K562 (cell line): ENCODE data around the gene FES. TPM values are rescaled to one million over a fixed set of nuclear protein-coding genes. Genes with fewer than 3 reads are reported as not detected.

Experiments
- CBFA2T2 ChIP-seq: fragments of 450-650 bp; conservative IDR thresholded peaks from 2 replicates; pipeline ENCODE4 v1.6.1; 2017; ENCODE audit warnings: mild to moderate bottlenecking
- CBFA2T3 ChIP-seq: fragments of 450-650 bp; IDR thresholded peaks from 2 replicates; pipeline ENCODE4 v1.6.1; 2017
- EGR1 ChIP-seq: fragments of 450-650 bp; conservative IDR thresholded peaks from 2 replicates; pipeline ENCODE4 v1.6.1; 2017; ENCODE audit warnings: mild to moderate bottlenecking
- FOXJ2 ChIP-seq: fragments of 200-800 bp; sonication (Bioruptor generic); IDR thresholded peaks from 2 replicates; pipeline ENCODE4 v1.6.1; 2016; ENCODE audit warnings: missing genetic modification characterization, missing compliant biosample characterization
- HDAC1 ChIP-seq, 2 experiments: fragments of 450-650 bp; IDR thresholded peaks; 2 replicates each; pipeline ENCODE4 v1.6.1; 2016 to 2017; ENCODE audit warnings: inconsistent platforms in 1 of 2, mild to moderate bottlenecking in 1 of 2, moderate library complexity in 1 of 2
- IFI16 ChIP-seq: fragments of 250-450 bp; sonication (Bioruptor Pico); IDR thresholded peaks from 2 replicates; pipeline ENCODE4 v2.1.2; 2022; ENCODE audit warnings: mild to moderate bottlenecking, inconsistent platforms
- MED1 ChIP-seq: sonication (generic); formaldehyde crosslinking; IDR thresholded peaks from 2 replicates; pipeline ENCODE4 v1.8.1; 2023; ENCODE audit warnings: missing genetic modification reagents, borderline replicate concordance
- MEF2D ChIP-seq: conservative IDR thresholded peaks from 2 replicates; pipeline ENCODE4 v1.6.1; 2016; ENCODE audit warnings: low read depth, missing genetic modification characterization, missing compliant biosample characterization
- NFE2L1 ChIP-seq: fragments of 450-650 bp; IDR thresholded peaks from 2 replicates; pipeline ENCODE4 v1.6.1; 2016; ENCODE audit warnings: missing genetic modification characterization, low read depth, mild to moderate bottlenecking, missing compliant biosample characterization, moderate library complexity, borderline replicate concordance
- SIRT6 ChIP-seq: IDR thresholded peaks from one replicate; pipeline ENCODE4 v1.6.1; 2012; ENCODE audit warnings: low read depth, mild to moderate bottlenecking, control low read depth, inconsistent platforms, low read length, moderate library complexity
- SRSF9 ChIP-seq: fragments of 200-400 bp; formaldehyde crosslinking; IDR thresholded peaks from 2 replicates; pipeline ENCODE4 v1.6.1; 2017; ENCODE audit warnings: low read depth, low read length, borderline replicate concordance
- TCF7L2 ChIP-seq: fragments of 150-350 bp; IDR thresholded peaks from 2 replicates; pipeline ENCODE4 v1.6.1; 2016; ENCODE audit warnings: low read depth, mild to moderate bottlenecking, low read length, moderate library complexity
- polyA plus RNA-seq, 8 experiments: library from polyadenylated mRNA; depleted of rRNA in 4 of 8; stranded (reverse) in 5 of 8; unstranded in 3 of 8; fragments of >200 nt; fragmentation: Nextera tagmentation in 2 of 8; fragmentation: Illumina TruSeq in 1 of 8; extraction: Ambion mirVana in 2 of 8; extraction: Trizol in 1 of 8; gene quantifications; 2 replicates each; pipeline versions ENCODE4 v1.2.1 to v1.2.3, GENCODE V29; 2011 to 2014; ENCODE audit warnings: inconsistent platforms in 1 of 8, missing spikeins in 1 of 8
- total RNA-seq, 7 experiments: library from RNA; depleted of rRNA in 6 of 7; stranded (reverse); fragments of >200 nt in 6 of 7; fragmentation: Illumina TruSeq in 2 of 7; extraction: Trizol in 2 of 7; gene quantifications; 2 replicates each; pipeline versions ENCODE4 v1.2.1 to v1.2.3, GENCODE V29; 2011 to 2021; ENCODE audit warnings: low replicate concordance in 1 of 7
- TF ChIP-seq, protein P1 (sequence below): fragments of 450-650 bp; IDR thresholded peaks from 2 replicates; pipeline ENCODE4 v1.6.1; 2016; ENCODE audit warnings: mild to moderate bottlenecking, moderate library complexity
- TF ChIP-seq, protein P2 (sequence below): fragments of 450-650 bp; IDR thresholded peaks from 2 replicates; pipeline ENCODE4 v1.6.1; 2017; ENCODE audit warnings: antibody characterized with exemption, mild to moderate bottlenecking

FES gene
- total and polyA plus RNA-seq, 9 of the 15 experiments (the other 6 are each of a cell fraction or from before 2014, with no cell fraction given): 0.38 to 2.6 (median 0.82) TPM

DNA sequence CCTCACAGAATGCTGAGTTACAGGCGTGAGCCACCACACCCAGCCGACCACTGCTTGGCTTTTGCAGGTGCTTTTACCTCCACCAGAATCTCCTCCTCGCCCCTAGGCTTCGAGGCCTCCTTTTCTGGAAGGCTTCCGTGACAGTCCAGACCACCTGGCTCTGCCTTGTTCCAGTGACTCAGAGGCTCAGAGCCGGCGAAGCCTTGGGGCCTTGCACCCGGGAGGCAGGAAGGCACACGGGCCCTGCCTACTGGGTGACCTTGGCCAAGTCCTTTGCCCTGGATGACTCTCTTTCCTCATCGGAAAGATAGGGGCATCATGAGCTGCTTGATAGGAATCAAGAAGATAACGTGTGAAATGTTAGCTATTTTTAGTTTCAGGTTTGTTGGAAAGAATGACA is 47.2 kb upstream of the FES start (continued):
- TF ChIP-seq, protein P1, sequence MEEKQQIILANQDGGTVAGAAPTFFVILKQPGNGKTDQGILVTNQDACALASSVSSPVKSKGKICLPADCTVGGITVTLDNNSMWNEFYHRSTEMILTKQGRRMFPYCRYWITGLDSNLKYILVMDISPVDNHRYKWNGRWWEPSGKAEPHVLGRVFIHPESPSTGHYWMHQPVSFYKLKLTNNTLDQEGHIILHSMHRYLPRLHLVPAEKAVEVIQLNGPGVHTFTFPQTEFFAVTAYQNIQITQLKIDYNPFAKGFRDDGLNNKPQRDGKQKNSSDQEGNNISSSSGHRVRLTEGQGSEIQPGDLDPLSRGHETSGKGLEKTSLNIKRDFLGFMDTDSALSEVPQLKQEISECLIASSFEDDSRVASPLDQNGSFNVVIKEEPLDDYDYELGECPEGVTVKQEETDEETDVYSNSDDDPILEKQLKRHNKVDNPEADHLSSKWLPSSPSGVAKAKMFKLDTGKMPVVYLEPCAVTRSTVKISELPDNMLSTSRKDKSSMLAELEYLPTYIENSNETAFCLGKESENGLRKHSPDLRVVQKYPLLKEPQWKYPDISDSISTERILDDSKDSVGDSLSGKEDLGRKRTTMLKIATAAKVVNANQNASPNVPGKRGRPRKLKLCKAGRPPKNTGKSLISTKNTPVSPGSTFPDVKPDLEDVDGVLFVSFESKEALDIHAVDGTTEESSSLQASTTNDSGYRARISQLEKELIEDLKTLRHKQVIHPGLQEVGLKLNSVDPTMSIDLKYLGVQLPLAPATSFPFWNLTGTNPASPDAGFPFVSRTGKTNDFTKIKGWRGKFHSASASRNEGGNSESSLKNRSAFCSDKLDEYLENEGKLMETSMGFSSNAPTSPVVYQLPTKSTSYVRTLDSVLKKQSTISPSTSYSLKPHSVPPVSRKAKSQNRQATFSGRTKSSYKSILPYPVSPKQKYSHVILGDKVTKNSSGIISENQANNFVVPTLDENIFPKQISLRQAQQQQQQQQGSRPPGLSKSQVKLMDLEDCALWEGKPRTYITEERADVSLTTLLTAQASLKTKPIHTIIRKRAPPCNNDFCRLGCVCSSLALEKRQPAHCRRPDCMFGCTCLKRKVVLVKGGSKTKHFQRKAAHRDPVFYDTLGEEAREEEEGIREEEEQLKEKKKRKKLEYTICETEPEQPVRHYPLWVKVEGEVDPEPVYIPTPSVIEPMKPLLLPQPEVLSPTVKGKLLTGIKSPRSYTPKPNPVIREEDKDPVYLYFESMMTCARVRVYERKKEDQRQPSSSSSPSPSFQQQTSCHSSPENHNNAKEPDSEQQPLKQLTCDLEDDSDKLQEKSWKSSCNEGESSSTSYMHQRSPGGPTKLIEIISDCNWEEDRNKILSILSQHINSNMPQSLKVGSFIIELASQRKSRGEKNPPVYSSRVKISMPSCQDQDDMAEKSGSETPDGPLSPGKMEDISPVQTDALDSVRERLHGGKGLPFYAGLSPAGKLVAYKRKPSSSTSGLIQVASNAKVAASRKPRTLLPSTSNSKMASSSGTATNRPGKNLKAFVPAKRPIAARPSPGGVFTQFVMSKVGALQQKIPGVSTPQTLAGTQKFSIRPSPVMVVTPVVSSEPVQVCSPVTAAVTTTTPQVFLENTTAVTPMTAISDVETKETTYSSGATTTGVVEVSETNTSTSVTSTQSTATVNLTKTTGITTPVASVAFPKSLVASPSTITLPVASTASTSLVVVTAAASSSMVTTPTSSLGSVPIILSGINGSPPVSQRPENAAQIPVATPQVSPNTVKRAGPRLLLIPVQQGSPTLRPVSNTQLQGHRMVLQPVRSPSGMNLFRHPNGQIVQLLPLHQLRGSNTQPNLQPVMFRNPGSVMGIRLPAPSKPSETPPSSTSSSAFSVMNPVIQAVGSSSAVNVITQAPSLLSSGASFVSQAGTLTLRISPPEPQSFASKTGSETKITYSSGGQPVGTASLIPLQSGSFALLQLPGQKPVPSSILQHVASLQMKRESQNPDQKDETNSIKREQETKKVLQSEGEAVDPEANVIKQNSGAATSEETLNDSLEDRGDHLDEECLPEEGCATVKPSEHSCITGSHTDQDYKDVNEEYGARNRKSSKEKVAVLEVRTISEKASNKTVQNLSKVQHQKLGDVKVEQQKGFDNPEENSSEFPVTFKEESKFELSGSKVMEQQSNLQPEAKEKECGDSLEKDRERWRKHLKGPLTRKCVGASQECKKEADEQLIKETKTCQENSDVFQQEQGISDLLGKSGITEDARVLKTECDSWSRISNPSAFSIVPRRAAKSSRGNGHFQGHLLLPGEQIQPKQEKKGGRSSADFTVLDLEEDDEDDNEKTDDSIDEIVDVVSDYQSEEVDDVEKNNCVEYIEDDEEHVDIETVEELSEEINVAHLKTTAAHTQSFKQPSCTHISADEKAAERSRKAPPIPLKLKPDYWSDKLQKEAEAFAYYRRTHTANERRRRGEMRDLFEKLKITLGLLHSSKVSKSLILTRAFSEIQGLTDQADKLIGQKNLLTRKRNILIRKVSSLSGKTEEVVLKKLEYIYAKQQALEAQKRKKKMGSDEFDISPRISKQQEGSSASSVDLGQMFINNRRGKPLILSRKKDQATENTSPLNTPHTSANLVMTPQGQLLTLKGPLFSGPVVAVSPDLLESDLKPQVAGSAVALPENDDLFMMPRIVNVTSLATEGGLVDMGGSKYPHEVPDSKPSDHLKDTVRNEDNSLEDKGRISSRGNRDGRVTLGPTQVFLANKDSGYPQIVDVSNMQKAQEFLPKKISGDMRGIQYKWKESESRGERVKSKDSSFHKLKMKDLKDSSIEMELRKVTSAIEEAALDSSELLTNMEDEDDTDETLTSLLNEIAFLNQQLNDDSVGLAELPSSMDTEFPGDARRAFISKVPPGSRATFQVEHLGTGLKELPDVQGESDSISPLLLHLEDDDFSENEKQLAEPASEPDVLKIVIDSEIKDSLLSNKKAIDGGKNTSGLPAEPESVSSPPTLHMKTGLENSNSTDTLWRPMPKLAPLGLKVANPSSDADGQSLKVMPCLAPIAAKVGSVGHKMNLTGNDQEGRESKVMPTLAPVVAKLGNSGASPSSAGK: peak; percentile 61
- TF ChIP-seq MED1 (CRISPR knock-in tag) (no peak), CBFA2T2 (no peak), TCF7L2 (no peak), IFI16 (CRISPR knock-in tag) (no peak), NFE2L1 (tag) (no peak), FOXJ2 (tag) (no peak), EGR1 (no peak), CBFA2T3 (0 out of 2 replicates have a peak, but pooled peaks have one; percentile 8), HDAC1 (IDR thresholded peaks at IDR 0.05) (no peak), SIRT6 (no peak), MEF2D (tag) (peak; percentile 83; the same call in 1 of the 2 replicates), SRSF9 (no peak)
- TF ChIP-seq, protein P2, sequence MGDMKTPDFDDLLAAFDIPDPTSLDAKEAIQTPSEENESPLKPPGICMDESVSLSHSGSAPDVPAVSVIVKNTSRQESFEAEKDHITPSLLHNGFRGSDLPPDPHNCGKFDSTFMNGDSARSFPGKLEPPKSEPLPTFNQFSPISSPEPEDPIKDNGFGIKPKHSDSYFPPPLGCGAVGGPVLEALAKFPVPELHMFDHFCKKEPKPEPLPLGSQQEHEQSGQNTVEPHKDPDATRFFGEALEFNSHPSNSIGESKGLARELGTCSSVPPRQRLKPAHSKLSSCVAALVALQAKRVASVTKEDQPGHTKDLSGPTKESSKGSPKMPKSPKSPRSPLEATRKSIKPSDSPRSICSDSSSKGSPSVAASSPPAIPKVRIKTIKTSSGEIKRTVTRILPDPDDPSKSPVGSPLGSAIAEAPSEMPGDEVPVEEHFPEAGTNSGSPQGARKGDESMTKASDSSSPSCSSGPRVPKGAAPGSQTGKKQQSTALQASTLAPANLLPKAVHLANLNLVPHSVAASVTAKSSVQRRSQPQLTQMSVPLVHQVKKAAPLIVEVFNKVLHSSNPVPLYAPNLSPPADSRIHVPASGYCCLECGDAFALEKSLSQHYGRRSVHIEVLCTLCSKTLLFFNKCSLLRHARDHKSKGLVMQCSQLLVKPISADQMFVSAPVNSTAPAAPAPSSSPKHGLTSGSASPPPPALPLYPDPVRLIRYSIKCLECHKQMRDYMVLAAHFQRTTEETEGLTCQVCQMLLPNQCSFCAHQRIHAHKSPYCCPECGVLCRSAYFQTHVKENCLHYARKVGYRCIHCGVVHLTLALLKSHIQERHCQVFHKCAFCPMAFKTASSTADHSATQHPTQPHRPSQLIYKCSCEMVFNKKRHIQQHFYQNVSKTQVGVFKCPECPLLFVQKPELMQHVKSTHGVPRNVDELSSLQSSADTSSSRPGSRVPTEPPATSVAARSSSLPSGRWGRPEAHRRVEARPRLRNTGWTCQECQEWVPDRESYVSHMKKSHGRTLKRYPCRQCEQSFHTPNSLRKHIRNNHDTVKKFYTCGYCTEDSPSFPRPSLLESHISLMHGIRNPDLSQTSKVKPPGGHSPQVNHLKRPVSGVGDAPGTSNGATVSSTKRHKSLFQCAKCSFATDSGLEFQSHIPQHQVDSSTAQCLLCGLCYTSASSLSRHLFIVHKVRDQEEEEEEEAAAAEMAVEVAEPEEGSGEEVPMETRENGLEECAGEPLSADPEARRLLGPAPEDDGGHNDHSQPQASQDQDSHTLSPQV: peak; percentile 16; the same call in 1 of the 2 replicates
